HCT116 (cell line): ENCODE data around the gene NKX2-8. TPM values are rescaled to one million over a fixed set of nuclear protein-coding genes. Genes with fewer than 3 reads are reported as not detected.
A peak's percentile ranks its signal among the peaks of the same experiment; 100 is the strongest.

Experiments used
- ATAC-seq: fragments of 200-7000 bp; cut with Tn5 transposase; 2 replicates; pipeline ENCODE4 v1.9.1; 2020; ENCODE audit warnings: mild to moderate bottlenecking, moderate library complexity
- BruUV-seq: library from RNA; stranded (reverse); fragments of 400-500 nt; replicated peaks from 2 replicates; lab custom pipeline; 2021; lab: Mats Ljungman, UMichigan
- CTCF ChIA-PET: fragments of 300-600 bp; sonication (Branson Sonifier 250); formaldehyde crosslinking; loops from one replicate; lab custom pipeline; 2021; ENCODE audit warnings: antibody characterized with exemption; lab: Charles Lee
- POLR2A ChIA-PET: fragments of 300-600, 350-600 bp; sonication (Branson Sonifier 250); formaldehyde crosslinking; loops from one replicate; lab custom pipeline; 2021; ENCODE audit warnings: antibody characterized with exemption; lab: Charles Lee
- RAD21 ChIA-PET, 2 experiments: fragments of 300-600 bp; sonication (Branson Sonifier 250); formaldehyde crosslinking; loops; one replicate each; lab custom pipeline; 2023; ENCODE audit warnings: low total read pairs in 2 of 2; ENCODE audit not compliant: uncharacterized antibody in 2 of 2, unreplicated experiment in 2 of 2, low non-redundant PET in 1 of 2; lab: Charles Lee
- DNase-seq: peaks from one replicate; pipeline ENCODE4 v3.0.0-alpha.2; 2010; ENCODE audit warnings: low read depth, low spot score
- H2AFZ ChIP-seq: fragments of 200-600 bp; shearing (Covaris generic), sonication (generic); 2 replicates; pipeline ENCODE4 v1.6.1; 2017; ENCODE audit warnings: low read depth, mixed run types, mixed read lengths, antibody characterized with exemption, low read length; ENCODE audit not compliant: poor library complexity, severe bottlenecking
- H3K27ac ChIP-seq: 2 replicates; pipeline ENCODE4 v1.5.1; 2012; ENCODE audit warnings: low read depth, low read length
- H3K27me3 ChIP-seq: fragments of 200-600 bp; sonication (generic); 2 replicates; pipeline ENCODE4 v1.6.1; 2016; ENCODE audit warnings: mixed run types, low read length, mixed read lengths; ENCODE audit not compliant: insufficient read depth
- H3K36me3 ChIP-seq, 2 experiments: fragments of 200-500 bp in 1 of 2; fragments of 200-600 bp in 1 of 2; sonication (Bioruptor generic) in 1 of 2; sonication (generic) in 1 of 2; 2 replicates each; pipeline versions ENCODE4 v1.5.1 to v1.6.1; 2014 to 2016; ENCODE audit warnings: low read length in 2 of 2, inconsistent platforms in 1 of 2, mixed read lengths in 1 of 2, mixed run types in 1 of 2; ENCODE audit not compliant: insufficient read depth in 2 of 2, control insufficient read depth in 1 of 2
- H3K4me1 ChIP-seq, 2 experiments: fragments of 200-600 bp in 1 of 2; sonication (generic) in 1 of 2; 2 replicates each; pipeline versions ENCODE4 v1.5.1 to v1.6.1; 2012 to 2017; ENCODE audit warnings: low read length in 2 of 2, inconsistent platforms in 1 of 2, mild to moderate bottlenecking in 1 of 2, mixed read lengths in 1 of 2, mixed run types in 1 of 2, moderate library complexity in 1 of 2; ENCODE audit not compliant: insufficient read depth in 2 of 2, control insufficient read depth in 1 of 2
- H3K4me2 ChIP-seq: fragments of 200-600 bp; sonication (generic); 2 replicates; pipeline ENCODE4 v1.6.1; 2017; ENCODE audit warnings: mixed run types, low read length, mixed read lengths
- H3K4me3 ChIP-seq, 2 experiments: fragments of 200-600 bp in 1 of 2; sonication (generic) in 1 of 2; replicated peaks in 1 of 2; 2 replicates each; pipeline ENCODE4 v1.5.1; 2011 to 2016; ENCODE audit warnings: low read length in 2 of 2, control low read depth in 1 of 2, low read depth in 1 of 2, mild to moderate bottlenecking in 1 of 2, mixed read lengths in 1 of 2, mixed run types in 1 of 2
- H3K79me2 ChIP-seq: fragments of 200-600 bp; sonication (generic); 2 replicates; pipeline ENCODE4 v1.6.1; 2017; ENCODE audit warnings: mild to moderate bottlenecking, mixed run types, low read length, moderate library complexity, mixed read lengths; ENCODE audit not compliant: insufficient read depth
- H3K9ac ChIP-seq: fragments of 200-600 bp; sonication (generic); 2 replicates; pipeline ENCODE4 v1.6.1; 2016; ENCODE audit warnings: low read length, mixed read lengths
- H3K9me2 ChIP-seq: fragments of 200-600 bp; sonication (generic), shearing (Covaris generic); 2 replicates; pipeline ENCODE4 v1.6.1; 2017; ENCODE audit warnings: mixed run types, mild to moderate bottlenecking, moderate library complexity; ENCODE audit not compliant: insufficient read depth
- H3K9me3 ChIP-seq, 2 experiments: fragments of 200-500 bp in 1 of 2; fragments of 200-600 bp in 1 of 2; sonication (Bioruptor generic) in 1 of 2; sonication (generic) in 1 of 2; 2 replicates each; pipeline ENCODE4 v1.6.1; 2014 to 2017; ENCODE audit warnings: low read length in 2 of 2, mixed read lengths in 2 of 2, inconsistent platforms in 1 of 2, low read depth in 1 of 2, mild to moderate bottlenecking in 1 of 2, mixed run types in 1 of 2, moderate library complexity in 1 of 2; ENCODE audit not compliant: control insufficient read depth in 1 of 2, insufficient read depth in 1 of 2
- H4K20me1 ChIP-seq: fragments of 200-600 bp; sonication (generic), shearing (Covaris generic); 2 replicates; pipeline ENCODE4 v1.6.1; 2017; ENCODE audit warnings: mixed run types, mild to moderate bottlenecking, moderate library complexity; ENCODE audit not compliant: insufficient read depth
- CEBPB ChIP-seq: IDR thresholded peaks from 2 replicates; pipeline ENCODE4 v1.6.1; 2012; ENCODE audit warnings: low read depth
- CTCF ChIP-seq, 3 experiments: fragments of 200-600 bp in 1 of 3; sonication (generic) in 1 of 3; IDR thresholded peaks in 2 of 3; conservative IDR thresholded peaks in 1 of 3; 2 replicates each; pipeline ENCODE4 v1.5.1; 2012 to 2017; ENCODE audit warnings: low read depth in 2 of 3, low read length in 2 of 3, antibody characterized with exemption in 1 of 3, borderline replicate concordance in 1 of 3, control low read depth in 1 of 3, mild to moderate bottlenecking in 1 of 3, mixed read lengths in 1 of 3, mixed run types in 1 of 3, moderate library complexity in 1 of 3; ENCODE audit not compliant: insufficient read depth in 1 of 3
- ELF1 ChIP-seq: IDR thresholded peaks from 2 replicates; pipeline ENCODE4 v1.6.1; 2012; ENCODE audit warnings: low read depth, borderline replicate concordance
- EZH2 ChIP-seq: fragments of 200-600 bp; sonication (generic); IDR thresholded peaks from 2 replicates; pipeline ENCODE4 v1.6.1; 2017; ENCODE audit warnings: antibody characterized with exemption, mixed run types
- FOSL1 ChIP-seq: IDR thresholded peaks from 2 replicates; pipeline ENCODE4 v1.6.1; 2012; ENCODE audit warnings: low read depth
- POLR2AphosphoS5 ChIP-seq: IDR thresholded peaks from 2 replicates; pipeline ENCODE4 v1.6.1; 2011; ENCODE audit warnings: mild to moderate bottlenecking, low read depth, low read length, moderate library complexity
- RAD21 ChIP-seq: IDR thresholded peaks from 2 replicates; pipeline ENCODE4 v1.6.1; 2012; ENCODE audit warnings: low read depth, mild to moderate bottlenecking
- YY1 ChIP-seq: IDR thresholded peaks from 2 replicates; pipeline ENCODE4 v1.6.1; 2011; ENCODE audit warnings: low read length, low read depth, moderate library complexity, mild to moderate bottlenecking; ENCODE audit not compliant: insufficient replicate concordance; ENCODE audit errors: extremely low read depth
- intact Hi-C: fragments of 100-400 bp; cut with micrococcal nuclease; formaldehyde crosslinking; loops from 2 replicates; pipeline ENCODE4 v1.10.0; 2022
- total RNA-seq: library from RNA; stranded (reverse); gene quantifications from one replicate; pipeline ENCODE4 v1.2.1, GENCODE V29; 2021; ENCODE audit not compliant: unreplicated experiment

Gene NKX2-8
- total RNA-seq, 1 experiment from 2014 or later: 7.5 TPM

- intact Hi-C loops: loop anchor here (2.0 kb wide), 1 partner anchor 486 kb away; no protein-coding TSS in a partner anchor
- peak; percentile 19 for DNase-seq
- no peak for TF ChIP-seq CEBPB
- peak; percentile 66 for TF ChIP-seq RAD21
- no peak for TF ChIP-seq ELF1
- peak; percentile 52 to 93 (median 92); a peak in 5 of 6 replicates for TF ChIP-seq CTCF (IDR thresholded peaks at IDR 0.05 in 2 of 3, conservative IDR thresholded peaks at IDR 0.05 in 1 of 3; ENCODE audit: borderline replicate concordance in 1 of 3, insufficient read depth in 1 of 3, low read depth in 2 of 3, low read length in 2 of 3)
- no peak for TF ChIP-seq POLR2AphosphoS5
- TF ChIP-seq EZH2: no peak
- no peak for TF ChIP-seq FOSL1
- TF ChIP-seq YY1: no peak
- ATAC-seq: peak; percentile 85
- Histone ChIP-seq H3K4me1 (no peaks in the 10 kb centered on the region), H3K9ac (no peak overlapping the region), H3K9me2 (no peaks in the 10 kb centered on the region), H3K4me3 (no peak overlapping the region), H3K36me3 (no peaks in the 10 kb centered on the region), H3K9me3 (no peaks in the 10 kb centered on the region), H3K79me2 (no peaks in the 10 kb centered on the region), H3K27ac (no peak overlapping the region), H4K20me1 (no peaks in the 10 kb centered on the region), H3K27me3 (no peaks in the 10 kb centered on the region), H2AFZ (peak overlapping the region; percentile 1), H3K4me2 (peak overlapping the region; percentile 15)
- CTCF ChIA-PET: interaction anchor here (1.0 to 7.2 kb wide), 4 partner anchors 48 to 487 kb away, joined by 3 to 59 read pairs (median 4); no protein-coding TSS in a partner anchor
- POLR2A ChIA-PET: no interaction called here
- BruUV-seq: no TSS peak
- RAD21 ChIA-PET: no interaction called here
Observed at GRCh38 chr14:36556811-36557433, 25.5 kb downstream of the NKX2-8 start.
